ENCODE data around the gene MAP3K10.

The MAP3K10 gene

DNA sequence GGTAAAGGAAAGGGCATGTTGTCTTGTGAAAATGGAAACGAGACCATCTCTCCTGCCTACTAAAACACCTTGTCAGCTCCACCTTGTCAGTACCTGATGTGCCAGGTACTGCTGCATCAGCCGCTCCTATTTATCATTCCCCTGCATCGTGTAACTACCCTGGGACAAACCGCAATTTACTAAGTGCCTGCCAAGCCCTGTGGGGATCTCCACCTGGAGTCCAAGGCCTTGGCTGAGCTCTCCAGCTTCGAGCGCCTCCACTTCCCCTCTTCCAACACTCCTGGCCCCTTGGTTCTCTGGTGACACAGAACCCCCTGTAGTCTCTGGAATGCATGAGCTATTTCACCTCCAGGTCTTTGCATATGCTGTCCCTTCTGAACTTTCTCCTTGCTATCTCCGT is 61.2 kb downstream of the MAP3K10 start:
- no peak for DNase-seq

DNA sequence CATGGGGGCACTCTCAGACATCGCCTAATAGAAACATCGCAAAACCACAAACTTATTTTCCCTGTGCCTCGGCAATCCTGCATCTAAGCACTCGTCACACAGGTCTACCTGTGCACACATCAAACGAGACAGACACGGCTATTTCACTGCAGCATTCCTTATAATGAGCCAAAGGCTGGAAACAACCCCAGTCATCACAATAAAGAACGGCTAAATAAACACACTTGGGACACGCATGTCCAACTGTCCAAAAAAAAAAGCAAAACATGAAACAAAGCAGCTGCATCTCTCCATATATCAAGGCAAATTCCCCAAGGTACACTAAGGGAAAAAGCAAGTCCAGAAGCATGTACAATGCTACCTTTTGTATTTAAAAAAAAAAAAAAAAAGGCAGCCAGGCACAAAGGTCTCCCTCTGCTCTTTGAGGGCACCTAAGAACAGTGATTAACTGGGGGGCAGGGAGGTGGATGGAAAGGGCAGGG is 62.4 kb downstream of the MAP3K10 start:
- DNase-seq: no peak

DNA sequence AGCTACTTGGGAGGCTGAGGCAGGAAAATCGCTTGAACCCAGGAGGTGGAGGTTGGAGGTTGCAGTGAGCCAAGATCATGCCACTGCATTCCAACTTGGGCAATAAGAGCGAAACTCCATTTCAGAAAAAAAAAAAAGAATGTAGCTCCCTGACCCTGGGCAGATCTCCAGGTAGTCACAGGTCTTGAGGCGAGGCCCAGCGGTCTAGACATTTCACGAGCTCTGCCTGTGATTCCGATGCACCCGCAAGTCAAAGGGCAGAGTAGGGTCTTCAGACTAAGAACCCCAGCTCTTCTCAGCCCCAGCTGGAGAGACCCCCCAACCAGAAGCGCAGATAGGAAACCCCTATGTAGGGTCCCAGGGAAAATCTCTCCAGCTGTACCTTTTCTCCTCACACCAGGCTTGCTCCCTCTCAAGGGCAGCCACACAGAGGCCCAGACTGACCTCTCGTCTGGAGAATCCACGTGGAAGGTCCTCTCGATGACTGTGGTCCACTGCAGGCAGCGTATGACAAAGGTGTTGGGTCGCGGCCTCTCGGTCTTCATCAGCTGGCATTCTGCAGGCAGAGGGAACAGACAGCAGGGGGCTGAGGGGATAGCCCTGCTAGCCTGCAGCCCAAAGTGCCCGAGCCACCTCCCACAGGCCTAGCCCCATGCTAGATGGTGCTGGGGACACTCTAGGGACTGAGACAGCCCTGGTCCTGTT is 63.6 kb downstream of the MAP3K10 start:
- no peak for DNase-seq

DNA sequence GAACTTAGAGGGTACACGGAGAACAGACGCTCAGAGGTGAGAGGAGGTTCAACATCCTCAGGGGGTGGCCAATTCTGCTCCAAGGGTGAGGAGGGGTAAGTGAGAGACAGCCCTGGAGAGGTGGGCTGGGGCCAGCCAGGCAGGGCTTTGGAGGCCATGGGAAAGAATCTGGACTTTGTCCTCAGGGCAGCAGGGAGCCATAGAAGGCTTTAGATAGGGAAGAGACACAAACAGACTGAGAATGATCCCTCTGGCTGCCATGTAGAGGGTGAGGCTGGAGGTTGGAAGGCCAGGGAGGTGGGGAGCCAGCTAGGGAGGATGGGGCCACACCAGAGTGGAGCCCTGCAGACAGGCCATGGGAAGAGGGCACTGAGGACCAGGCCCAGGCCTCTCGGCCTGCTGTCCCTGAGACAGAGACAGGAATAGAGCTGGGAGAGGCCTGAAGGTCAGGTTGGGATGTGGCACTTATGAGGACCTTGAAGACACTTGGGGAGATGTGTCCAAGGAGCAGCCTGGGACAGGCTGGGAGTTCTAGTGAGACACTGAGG is 64.5 kb downstream of the MAP3K10 start:
- no peak for DNase-seq

DNA sequence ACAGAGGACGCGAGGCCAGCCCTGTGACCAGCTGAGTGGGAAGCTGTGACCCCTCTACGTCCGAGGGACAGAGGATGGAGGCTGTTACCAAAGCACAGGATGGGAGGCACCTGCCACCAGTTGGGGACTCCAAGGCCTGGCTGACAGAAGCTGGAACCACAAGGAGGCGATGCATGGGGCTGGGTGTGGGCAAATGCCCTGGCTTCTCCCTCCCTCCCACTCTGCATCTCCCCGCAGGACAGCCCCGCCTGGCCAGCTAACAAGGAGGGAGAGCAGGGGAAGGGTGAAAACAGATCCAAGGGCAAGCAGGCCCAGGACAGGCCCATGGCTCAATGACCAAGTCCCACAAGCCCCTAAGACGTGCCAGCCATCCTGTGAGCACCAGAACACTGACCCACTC is 65.3 kb downstream of the MAP3K10 start:
- no peak for DNase-seq

DNA sequence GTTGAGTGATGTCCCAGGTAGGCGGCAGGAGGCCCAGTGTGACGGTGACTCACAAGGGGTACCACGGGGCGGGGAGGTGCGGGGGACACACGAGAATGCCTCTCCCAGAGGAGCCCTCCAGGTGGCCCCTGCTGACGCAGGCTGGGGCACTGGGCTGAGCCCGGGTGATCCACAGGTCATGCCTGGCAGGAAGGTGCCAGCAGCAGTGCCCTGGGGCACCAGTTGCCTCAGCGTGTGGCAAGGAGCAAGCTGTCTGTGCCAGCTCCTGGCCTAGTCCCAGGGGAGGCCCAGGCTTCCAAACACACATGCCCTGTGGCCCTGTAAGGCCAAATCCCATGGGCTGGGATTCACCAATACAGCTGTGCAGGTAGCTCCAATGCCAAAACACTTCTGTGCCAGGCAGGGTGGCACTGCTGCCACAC is 65.9 kb downstream of the MAP3K10 start:
- DNase-seq: no peak

DNA sequence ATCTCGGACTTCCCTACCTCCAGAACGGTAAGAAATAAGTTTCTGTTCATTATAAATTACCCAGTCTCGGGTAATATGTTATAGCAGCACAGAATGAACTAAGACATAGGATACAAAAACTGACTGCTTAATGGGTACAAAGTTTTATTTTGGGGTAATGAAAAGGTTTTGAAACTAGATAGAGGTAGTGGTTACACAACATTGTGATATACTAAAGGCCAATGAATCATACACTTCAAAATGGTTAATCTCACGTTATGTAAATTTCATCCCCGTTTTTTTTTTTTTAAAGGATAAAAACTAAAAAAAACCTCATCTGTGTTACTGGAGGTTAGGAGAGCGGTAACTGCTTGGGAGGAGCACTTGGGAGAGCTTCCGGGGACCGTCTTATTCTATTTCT is 70.4 kb downstream of the MAP3K10 start:
- no peak for DNase-seq

DNA sequence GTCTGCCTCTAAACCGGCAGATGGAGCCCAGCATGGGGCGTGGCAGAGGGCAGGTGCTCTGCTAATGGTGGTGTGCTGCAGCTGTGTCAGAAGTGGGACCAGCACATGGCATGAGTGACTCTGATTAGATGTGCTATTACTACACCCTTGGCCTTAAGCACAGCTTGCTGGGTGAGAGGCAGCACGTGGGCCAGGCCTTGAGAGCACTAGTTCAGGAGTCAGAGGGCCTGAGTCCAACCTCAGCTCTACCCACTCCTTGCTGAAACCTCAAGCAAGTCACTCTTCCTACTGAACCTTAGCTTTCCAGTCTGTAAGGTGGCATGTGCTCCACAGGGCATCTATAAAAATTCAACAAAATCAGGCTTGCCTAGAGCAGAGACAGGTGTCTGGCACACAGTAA is 71.2 kb downstream of the MAP3K10 start:
- DNase-seq: no peak

DNA sequence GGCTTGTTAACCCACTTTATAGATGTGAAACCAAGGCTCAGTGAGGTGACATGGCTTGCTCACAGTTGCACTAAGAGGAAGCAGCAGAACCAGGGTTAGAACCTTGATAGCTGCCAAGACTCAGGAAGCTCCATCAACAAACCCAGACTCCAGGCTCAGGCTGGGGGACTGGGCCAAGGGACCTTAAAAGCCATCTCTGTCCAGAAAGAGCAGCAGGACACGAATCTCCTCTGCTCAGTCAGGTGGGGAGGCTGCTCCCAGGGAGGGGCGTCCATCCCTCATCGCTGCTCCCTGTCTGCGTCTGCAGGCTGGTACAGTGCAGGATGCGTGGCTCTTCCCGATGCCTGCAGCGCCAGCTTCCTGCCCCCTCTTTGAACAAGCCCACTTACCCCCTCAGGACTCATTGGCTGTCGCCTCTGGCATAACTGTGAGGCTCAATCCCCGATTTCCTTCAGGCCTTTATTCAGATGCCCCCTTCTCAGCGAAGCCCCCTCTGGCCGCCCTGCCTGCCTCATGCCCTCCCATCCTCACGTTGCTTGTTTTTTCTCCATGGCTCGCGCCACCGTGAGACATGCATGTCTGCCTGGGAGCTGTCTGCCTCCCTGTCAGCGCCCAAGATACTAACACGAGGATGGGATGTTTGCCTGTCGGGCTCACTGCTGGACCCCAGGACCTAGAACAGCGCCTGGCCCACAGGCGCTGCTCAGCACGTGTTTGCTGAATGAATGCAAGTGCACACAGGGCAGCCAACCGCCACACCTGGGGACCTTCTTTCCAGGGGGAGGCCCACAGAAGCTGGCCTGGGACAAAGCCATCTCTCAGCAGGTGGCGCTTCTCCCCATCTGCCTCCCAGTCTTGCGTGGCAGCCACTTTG is 72.5 kb downstream of the MAP3K10 start:
- DNase-seq: no peak

DNA sequence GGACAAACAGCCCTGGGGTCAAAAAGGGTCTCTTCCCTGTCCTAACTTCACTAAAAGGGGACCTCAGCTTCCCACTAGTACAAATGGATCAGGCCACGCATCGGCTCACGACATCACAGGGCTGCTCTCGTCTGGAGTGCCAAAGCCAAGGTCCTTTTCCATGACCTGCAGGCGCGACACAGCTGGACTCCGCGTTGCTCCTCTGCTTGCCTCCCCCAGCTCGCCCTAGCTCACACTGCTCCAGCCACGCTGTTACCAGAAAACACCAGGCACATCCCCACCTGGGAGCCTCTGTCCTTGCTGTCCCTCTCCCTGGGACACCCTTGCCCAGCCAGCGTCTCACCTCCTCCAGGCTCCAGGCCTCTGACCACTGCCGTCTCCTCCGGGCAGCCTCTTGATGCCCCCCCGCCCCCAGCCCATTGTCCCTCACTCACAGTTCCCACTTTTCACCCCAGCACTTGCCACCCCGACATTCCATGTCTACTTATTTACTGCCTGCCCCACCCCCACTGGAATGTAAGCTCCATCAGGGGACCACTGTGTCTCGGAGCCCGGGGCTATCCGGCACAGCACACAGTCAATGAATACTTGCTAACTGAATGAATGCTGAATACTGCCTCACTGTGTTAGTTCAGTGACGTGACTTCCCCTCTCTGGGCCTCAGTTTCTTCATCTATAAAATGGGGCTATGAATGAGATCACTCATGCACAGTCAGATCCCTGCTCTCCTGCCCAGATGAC is 73.3 kb downstream of the MAP3K10 start:
- DNase-seq: no peak
